HG03280 (cell line): ENCODE measurements around the gene KCNMA1.

Experiments
- ATAC-seq: cut with Tn5 transposase; IDR thresholded peaks from one replicate; pipeline ENCODE4 v1.9.1; 2021; ENCODE audit warnings: mild to moderate bottlenecking, moderate library complexity; ENCODE audit not compliant: unreplicated experiment

KCNMA1 gene

GRCh38 chr10:77149001-77149400, 488.6 kb downstream of the KCNMA1 start:
- no peak for ATAC-seq

- no peak for ATAC-seq
Measured at GRCh38 chr10:77147871-77148270, 489.7 kb downstream of the KCNMA1 start.

GRCh38 chr10:77146712-77147336, 490.8 kb downstream of the KCNMA1 start:
- no peak for ATAC-seq

GRCh38 chr10:77144656-77145055, 493.0 kb downstream of the KCNMA1 start:
- no peak for ATAC-seq

GRCh38 chr10:77139252-77140160, 498.1 kb downstream of the KCNMA1 start:
- ATAC-seq: no peak

GRCh38 chr10:77138541-77138940, 499.1 kb downstream of the KCNMA1 start:
- ATAC-seq: no peak

GRCh38 chr10:77135555-77135954, 502.1 kb downstream of the KCNMA1 start:
- no peak for ATAC-seq

GRCh38 chr10:77131214-77131613, 506.4 kb downstream of the KCNMA1 start:
- ATAC-seq: no peak

GRCh38 chr10:77127243-77127642, 510.4 kb downstream of the KCNMA1 start:
- ATAC-seq: no peak

- no peak for ATAC-seq
Measured at GRCh38 chr10:77125231-77125630, 512.4 kb downstream of the KCNMA1 start.

- no peak for ATAC-seq
Measured at GRCh38 chr10:77123330-77123729, 514.3 kb downstream of the KCNMA1 start.

- ATAC-seq: no peak
Measured at GRCh38 chr10:77121829-77122228, 515.8 kb downstream of the KCNMA1 start.

GRCh38 chr10:77120666-77121376, 516.8 kb downstream of the KCNMA1 start:
- ATAC-seq: no peak

GRCh38 chr10:77120012-77120411, 517.6 kb downstream of the KCNMA1 start:
- no peak for ATAC-seq

GRCh38 chr10:77118603-77119282, 518.9 kb downstream of the KCNMA1 start:
- ATAC-seq: no peak

GRCh38 chr10:77117501-77117900, 520.1 kb downstream of the KCNMA1 start:
- ATAC-seq: no peak

- no peak for ATAC-seq
Measured at GRCh38 chr10:77116904-77117303, 520.7 kb downstream of the KCNMA1 start.

- no peak for ATAC-seq
Measured at GRCh38 chr10:77114181-77114821, 523.3 kb downstream of the KCNMA1 start.

GRCh38 chr10:77111611-77112550, 525.7 kb downstream of the KCNMA1 start:
- ATAC-seq: no peak
